H9 (cell line): Measurements from ENCODE around the gene DOK6. TPM values are rescaled to one million over a fixed set of nuclear protein-coding genes. Genes with fewer than 3 reads are reported as not detected.

Experiments
- DNase-seq: peaks from one replicate; pipeline ENCODE4 v3.0.0-alpha.2; 2017
- H2AFZ ChIP-seq: one replicate; pipeline ENCODE4 v1.6.1; 2013; ENCODE audit warnings: mild to moderate bottlenecking, low read length, control low read depth, moderate library complexity
- H2AK5ac ChIP-seq: 2 replicates; pipeline ENCODE4 v1.6.1; 2013; ENCODE audit warnings: low read length, control low read depth, mixed read lengths; ENCODE audit not compliant: insufficient read length
- H2BK120ac ChIP-seq: one replicate; pipeline ENCODE4 v1.6.1; 2013; ENCODE audit warnings: low read depth, mild to moderate bottlenecking, low read length, control low read depth, inconsistent platforms; ENCODE audit not compliant: poor library complexity, severe bottlenecking
- H2BK12ac ChIP-seq: 2 replicates; pipeline ENCODE4 v1.6.1; 2013; ENCODE audit warnings: low read length, control low read depth, mixed read lengths, low read depth; ENCODE audit not compliant: insufficient read length
- H2BK15ac ChIP-seq: 2 replicates; pipeline ENCODE4 v1.6.1; 2013; ENCODE audit warnings: low read depth, low read length, control low read depth
- H2BK20ac ChIP-seq: one replicate; pipeline ENCODE4 v1.6.1; 2013; ENCODE audit warnings: low read depth, mild to moderate bottlenecking, low read length, control low read depth, inconsistent platforms; ENCODE audit not compliant: poor library complexity, severe bottlenecking
- H2BK5ac ChIP-seq: 2 replicates; pipeline ENCODE4 v1.6.1; 2013; ENCODE audit warnings: low read length, control low read depth, mixed read lengths; ENCODE audit not compliant: insufficient read length
- H3K14ac ChIP-seq: 2 replicates; pipeline ENCODE4 v1.6.1; 2013; ENCODE audit warnings: low read length, control low read depth; ENCODE audit not compliant: insufficient read depth
- H3K18ac ChIP-seq: 2 replicates; pipeline ENCODE4 v1.6.1; 2013; ENCODE audit warnings: low read depth, mild to moderate bottlenecking, mixed read lengths, low read length, control low read depth; ENCODE audit not compliant: insufficient read length
- H3K23ac ChIP-seq: 2 replicates; pipeline ENCODE4 v1.6.1; 2013; ENCODE audit warnings: low read length, control low read depth, mixed read lengths, low read depth; ENCODE audit not compliant: insufficient read length
- H3K23me2 ChIP-seq: 2 replicates; pipeline ENCODE4 v1.6.1; 2013; ENCODE audit warnings: low read depth, mild to moderate bottlenecking, mixed read lengths, low read length, control low read depth; ENCODE audit not compliant: insufficient read length, poor library complexity, severe bottlenecking
- H3K27ac ChIP-seq: 2 replicates; pipeline ENCODE4 v1.5.1; 2013; ENCODE audit warnings: low read length, control low read depth, mixed read lengths, low read depth; ENCODE audit not compliant: insufficient read length
- H3K27me3 ChIP-seq: 2 replicates; pipeline ENCODE4 v1.6.1; 2013; ENCODE audit warnings: low read length, control low read depth, inconsistent platforms; ENCODE audit not compliant: insufficient read depth
- H3K4ac ChIP-seq: 2 replicates; pipeline ENCODE4 v1.6.1; 2013; ENCODE audit warnings: low read depth, mild to moderate bottlenecking, control low read depth, inconsistent platforms, low read length, moderate library complexity
- H3K4me1 ChIP-seq: 2 replicates; pipeline ENCODE4 v1.6.1; 2013; ENCODE audit warnings: low read length, control low read depth, inconsistent platforms; ENCODE audit not compliant: insufficient read depth
- H3K4me2 ChIP-seq: 2 replicates; pipeline ENCODE4 v1.6.1; 2013; ENCODE audit warnings: low read length, control low read depth, mixed read lengths; ENCODE audit not compliant: insufficient read length, insufficient read depth
- H3K56ac ChIP-seq: 2 replicates; pipeline ENCODE4 v1.6.1; 2013; ENCODE audit warnings: low read depth, mild to moderate bottlenecking, mixed read lengths, low read length, control low read depth; ENCODE audit not compliant: insufficient read length
- H3K79me1 ChIP-seq: 2 replicates; pipeline ENCODE4 v1.6.1; 2013; ENCODE audit warnings: low read depth, mild to moderate bottlenecking, moderate library complexity, low read length, control low read depth, inconsistent platforms; ENCODE audit not compliant: insufficient read depth, poor library complexity, severe bottlenecking
- H3K79me2 ChIP-seq: 2 replicates; pipeline ENCODE4 v1.6.1; 2013; ENCODE audit warnings: low read length, control low read depth, inconsistent platforms; ENCODE audit not compliant: insufficient read depth
- H3K9ac ChIP-seq: 2 replicates; pipeline ENCODE4 v1.6.1; 2013; ENCODE audit warnings: low read length, control low read depth, mixed read lengths; ENCODE audit not compliant: insufficient read length; ENCODE audit errors: extremely low read depth
- H3K9me3 ChIP-seq: one replicate; pipeline ENCODE4 v1.6.1; 2013; ENCODE audit warnings: low read depth, low read length, inconsistent platforms; ENCODE audit not compliant: control insufficient read depth
- H3T11ph ChIP-seq: one replicate; pipeline ENCODE4 v1.6.1; 2013; ENCODE audit warnings: mild to moderate bottlenecking, low read length, control low read depth, inconsistent platforms
- H4K20me1 ChIP-seq: one replicate; pipeline ENCODE4 v1.6.1; 2013; ENCODE audit not compliant: control insufficient read depth, insufficient read length, insufficient read depth
- H4K5ac ChIP-seq: 2 replicates; pipeline ENCODE4 v1.6.1; 2013; ENCODE audit warnings: low read depth, mild to moderate bottlenecking, mixed read lengths, low read length, control low read depth; ENCODE audit not compliant: insufficient read length
- H4K8ac ChIP-seq: replicated peaks from 2 replicates; pipeline ENCODE4 v1.6.1; 2013; ENCODE audit warnings: low read length, control low read depth, mixed read lengths, low read depth; ENCODE audit not compliant: insufficient read length
- H4K91ac ChIP-seq: 2 replicates; pipeline ENCODE4 v1.6.1; 2013; ENCODE audit warnings: low read depth, mild to moderate bottlenecking, moderate library complexity, mixed read lengths, low read length, control low read depth; ENCODE audit not compliant: insufficient read length
- H3K27ac Mint-ChIP-seq, 3 experiments: 2 replicates in 2 of 3; 3 replicates in 1 of 3; pipeline ENCODE4 v1.8.0; 2020 to 2021; ENCODE audit warnings: mixed read lengths in 3 of 3, mild to moderate bottlenecking in 1 of 3, moderate library complexity in 1 of 3
- H3K27me3 Mint-ChIP-seq: 2 replicates; pipeline ENCODE4 v1.8.0; 2021; ENCODE audit warnings: low read depth, mild to moderate bottlenecking, moderate library complexity, mixed read lengths
- H3K36me3 Mint-ChIP-seq, 3 experiments: 2 replicates in 2 of 3; 3 replicates in 1 of 3; pipeline ENCODE4 v1.8.0; 2020 to 2021; ENCODE audit warnings: low read depth in 3 of 3, mixed read lengths in 3 of 3; ENCODE audit not compliant: insufficient read depth in 1 of 3
- H3K4me1 Mint-ChIP-seq, 2 experiments: 2 replicates each; pipeline ENCODE4 v1.8.0; 2020; ENCODE audit warnings: mixed read lengths in 2 of 2
- H3K4me3 Mint-ChIP-seq, 2 experiments: 2 replicates in 1 of 2; 3 replicates in 1 of 2; pipeline ENCODE4 v1.8.0; 2020 to 2021; ENCODE audit warnings: mild to moderate bottlenecking in 2 of 2, mixed read lengths in 2 of 2, moderate library complexity in 1 of 2
- H3K9me3 Mint-ChIP-seq, 2 experiments: 2 replicates in 1 of 2; 3 replicates in 1 of 2; pipeline ENCODE4 v1.8.0; 2020; ENCODE audit warnings: mild to moderate bottlenecking in 2 of 2, mixed read lengths in 2 of 2, moderate library complexity in 1 of 2
- CTCF ChIP-seq: fragments of 200-600 bp; sonication (generic); conservative IDR thresholded peaks from 3 replicates; pipeline ENCODE4 v1.8.0; 2021; ENCODE audit warnings: antibody characterized with exemption, mild to moderate bottlenecking
- WGBS: extraction: QIAGEN DNeasy Blood & Tissue Kit; methylation state at CpG from one replicate; pipeline ENCODE4 v1.1.7; 2013; ENCODE audit warnings: missing lambda C conversion rate, low lambda C conversion rate, mixed read lengths; ENCODE audit not compliant: insufficient read length; ENCODE audit errors: extremely low coverage; 5-methylcytosine and 5-hydroxymethylcytosine counted together
- total RNA-seq: library from RNA; stranded (reverse); gene quantifications from 2 replicates; pipeline ENCODE4 v1.2.1, GENCODE V29; 2021

DOK6 gene
- total RNA-seq, 1 experiment from 2014 or later, result 0.20 TPM

GRCh38 chr18:69897397-69898108 is 496.9 kb downstream of the DOK6 start:
- Histone ChIP-seq H4K5ac (no peak overlapping the region), H2BK5ac (no peak overlapping the region), H2BK120ac (no peak overlapping the region), H3K18ac (no peak overlapping the region), H3K14ac (no peak overlapping the region), H3K9ac (no peak overlapping the region), H3K4me1 (no peaks in the 10 kb centered on the region), H3K27me3 (no peaks in the 10 kb centered on the region), H3K79me2 (no peaks in the 10 kb centered on the region), H2BK20ac (no peak overlapping the region), H3K23me2 (no peaks in the 10 kb centered on the region), H3K9me3 (no peaks in the 10 kb centered on the region), H3K4me2 (no peak overlapping the region), H2BK15ac (no peak overlapping the region), H2AK5ac (no peak overlapping the region), H3K56ac (no peak overlapping the region), H3K23ac (no peak overlapping the region), H4K8ac (no peak overlapping the region), H4K20me1 (no peaks in the 10 kb centered on the region), H2BK12ac (no peak overlapping the region), H3K27ac (no peak overlapping the region), H2AFZ (no peak overlapping the region), H3K4ac (no peak overlapping the region), H3K79me1 (no peaks in the 10 kb centered on the region), H4K91ac (no peak overlapping the region), H3T11ph (no peak overlapping the region)
- WGBS, result no CpG with 5 or more reads among the region's 7 CpGs
- DNase-seq, result no peak
- peak overlapping the region in 1 of 3 experiments; percentile 55; a peak in 1 of 7 replicates for H3K27ac Mint-ChIP-seq
- no peaks in the 10 kb centered on the region for H3K27me3 Mint-ChIP-seq
- H3K9me3 Mint-ChIP-seq, result peaks cover 0 to 7% of the 10 kb centered on the region in 2 experiments; a peak in 3 of 5 replicates
- H3K4me1 Mint-ChIP-seq, result peaks cover 13 to 19% of the 10 kb centered on the region in 2 experiments
- H3K4me3 Mint-ChIP-seq, result no peak overlapping the region
- no peak for TF ChIP-seq CTCF
- no peaks in the 10 kb centered on the region; a peak in 1 of 7 replicates for H3K36me3 Mint-ChIP-seq
